H9 (cell line): ENCODE measurements around the gene MACROH2A1. TPM values are rescaled to one million over a fixed set of nuclear protein-coding genes. Genes with fewer than 3 reads are reported as not detected.
A peak's percentile ranks its signal among the peaks of the same experiment; 100 is the strongest.

Experiments used
- DNase-seq: peaks from one replicate; pipeline ENCODE4 v3.0.0-alpha.2; 2017
- H2AFZ ChIP-seq: one replicate; pipeline ENCODE4 v1.6.1; 2013; ENCODE audit warnings: mild to moderate bottlenecking, low read length, control low read depth, moderate library complexity
- H2AK5ac ChIP-seq: 2 replicates; pipeline ENCODE4 v1.6.1; 2013; ENCODE audit warnings: low read length, control low read depth, mixed read lengths; ENCODE audit not compliant: insufficient read length
- H2BK120ac ChIP-seq: one replicate; pipeline ENCODE4 v1.6.1; 2013; ENCODE audit warnings: low read depth, mild to moderate bottlenecking, low read length, control low read depth, inconsistent platforms; ENCODE audit not compliant: poor library complexity, severe bottlenecking
- H2BK12ac ChIP-seq: 2 replicates; pipeline ENCODE4 v1.6.1; 2013; ENCODE audit warnings: low read length, control low read depth, mixed read lengths, low read depth; ENCODE audit not compliant: insufficient read length
- H2BK15ac ChIP-seq: 2 replicates; pipeline ENCODE4 v1.6.1; 2013; ENCODE audit warnings: low read depth, low read length, control low read depth
- H2BK20ac ChIP-seq: one replicate; pipeline ENCODE4 v1.6.1; 2013; ENCODE audit warnings: low read depth, mild to moderate bottlenecking, low read length, control low read depth, inconsistent platforms; ENCODE audit not compliant: poor library complexity, severe bottlenecking
- H2BK5ac ChIP-seq: 2 replicates; pipeline ENCODE4 v1.6.1; 2013; ENCODE audit warnings: low read length, control low read depth, mixed read lengths; ENCODE audit not compliant: insufficient read length
- H3K14ac ChIP-seq: 2 replicates; pipeline ENCODE4 v1.6.1; 2013; ENCODE audit warnings: low read length, control low read depth; ENCODE audit not compliant: insufficient read depth
- H3K18ac ChIP-seq: 2 replicates; pipeline ENCODE4 v1.6.1; 2013; ENCODE audit warnings: low read depth, mild to moderate bottlenecking, mixed read lengths, low read length, control low read depth; ENCODE audit not compliant: insufficient read length
- H3K23ac ChIP-seq: 2 replicates; pipeline ENCODE4 v1.6.1; 2013; ENCODE audit warnings: low read length, control low read depth, mixed read lengths, low read depth; ENCODE audit not compliant: insufficient read length
- H3K23me2 ChIP-seq: 2 replicates; pipeline ENCODE4 v1.6.1; 2013; ENCODE audit warnings: low read depth, mild to moderate bottlenecking, mixed read lengths, low read length, control low read depth; ENCODE audit not compliant: insufficient read length, poor library complexity, severe bottlenecking
- H3K27ac ChIP-seq: 2 replicates; pipeline ENCODE4 v1.5.1; 2013; ENCODE audit warnings: low read length, control low read depth, mixed read lengths, low read depth; ENCODE audit not compliant: insufficient read length
- H3K27me3 ChIP-seq: 2 replicates; pipeline ENCODE4 v1.6.1; 2013; ENCODE audit warnings: low read length, control low read depth, inconsistent platforms; ENCODE audit not compliant: insufficient read depth
- H3K4ac ChIP-seq: 2 replicates; pipeline ENCODE4 v1.6.1; 2013; ENCODE audit warnings: low read depth, mild to moderate bottlenecking, control low read depth, inconsistent platforms, low read length, moderate library complexity
- H3K4me1 ChIP-seq: 2 replicates; pipeline ENCODE4 v1.6.1; 2013; ENCODE audit warnings: low read length, control low read depth, inconsistent platforms; ENCODE audit not compliant: insufficient read depth
- H3K4me2 ChIP-seq: 2 replicates; pipeline ENCODE4 v1.6.1; 2013; ENCODE audit warnings: low read length, control low read depth, mixed read lengths; ENCODE audit not compliant: insufficient read length, insufficient read depth
- H3K56ac ChIP-seq: 2 replicates; pipeline ENCODE4 v1.6.1; 2013; ENCODE audit warnings: low read depth, mild to moderate bottlenecking, mixed read lengths, low read length, control low read depth; ENCODE audit not compliant: insufficient read length
- H3K79me1 ChIP-seq: 2 replicates; pipeline ENCODE4 v1.6.1; 2013; ENCODE audit warnings: low read depth, mild to moderate bottlenecking, moderate library complexity, low read length, control low read depth, inconsistent platforms; ENCODE audit not compliant: insufficient read depth, poor library complexity, severe bottlenecking
- H3K79me2 ChIP-seq: 2 replicates; pipeline ENCODE4 v1.6.1; 2013; ENCODE audit warnings: low read length, control low read depth, inconsistent platforms; ENCODE audit not compliant: insufficient read depth
- H3K9ac ChIP-seq: 2 replicates; pipeline ENCODE4 v1.6.1; 2013; ENCODE audit warnings: low read length, control low read depth, mixed read lengths; ENCODE audit not compliant: insufficient read length; ENCODE audit errors: extremely low read depth
- H3K9me3 ChIP-seq: one replicate; pipeline ENCODE4 v1.6.1; 2013; ENCODE audit warnings: low read depth, low read length, inconsistent platforms; ENCODE audit not compliant: control insufficient read depth
- H3T11ph ChIP-seq: one replicate; pipeline ENCODE4 v1.6.1; 2013; ENCODE audit warnings: mild to moderate bottlenecking, low read length, control low read depth, inconsistent platforms
- H4K20me1 ChIP-seq: one replicate; pipeline ENCODE4 v1.6.1; 2013; ENCODE audit not compliant: control insufficient read depth, insufficient read length, insufficient read depth
- H4K5ac ChIP-seq: 2 replicates; pipeline ENCODE4 v1.6.1; 2013; ENCODE audit warnings: low read depth, mild to moderate bottlenecking, mixed read lengths, low read length, control low read depth; ENCODE audit not compliant: insufficient read length
- H4K8ac ChIP-seq: replicated peaks from 2 replicates; pipeline ENCODE4 v1.6.1; 2013; ENCODE audit warnings: low read length, control low read depth, mixed read lengths, low read depth; ENCODE audit not compliant: insufficient read length
- H4K91ac ChIP-seq: 2 replicates; pipeline ENCODE4 v1.6.1; 2013; ENCODE audit warnings: low read depth, mild to moderate bottlenecking, moderate library complexity, mixed read lengths, low read length, control low read depth; ENCODE audit not compliant: insufficient read length
- H3K27ac Mint-ChIP-seq, 3 experiments: 2 replicates in 2 of 3; 3 replicates in 1 of 3; pipeline ENCODE4 v1.8.0; 2020 to 2021; ENCODE audit warnings: mixed read lengths in 3 of 3, mild to moderate bottlenecking in 1 of 3, moderate library complexity in 1 of 3
- H3K27me3 Mint-ChIP-seq: 2 replicates; pipeline ENCODE4 v1.8.0; 2021; ENCODE audit warnings: low read depth, mild to moderate bottlenecking, moderate library complexity, mixed read lengths
- H3K36me3 Mint-ChIP-seq, 3 experiments: 2 replicates in 2 of 3; 3 replicates in 1 of 3; pipeline ENCODE4 v1.8.0; 2020 to 2021; ENCODE audit warnings: low read depth in 3 of 3, mixed read lengths in 3 of 3; ENCODE audit not compliant: insufficient read depth in 1 of 3
- H3K4me1 Mint-ChIP-seq, 2 experiments: 2 replicates each; pipeline ENCODE4 v1.8.0; 2020; ENCODE audit warnings: mixed read lengths in 2 of 2
- H3K4me3 Mint-ChIP-seq, 2 experiments: 2 replicates in 1 of 2; 3 replicates in 1 of 2; pipeline ENCODE4 v1.8.0; 2020 to 2021; ENCODE audit warnings: mild to moderate bottlenecking in 2 of 2, mixed read lengths in 2 of 2, moderate library complexity in 1 of 2
- H3K9me3 Mint-ChIP-seq, 2 experiments: 2 replicates in 1 of 2; 3 replicates in 1 of 2; pipeline ENCODE4 v1.8.0; 2020; ENCODE audit warnings: mild to moderate bottlenecking in 2 of 2, mixed read lengths in 2 of 2, moderate library complexity in 1 of 2
- CTCF ChIP-seq: fragments of 200-600 bp; sonication (generic); conservative IDR thresholded peaks from 3 replicates; pipeline ENCODE4 v1.8.0; 2021; ENCODE audit warnings: antibody characterized with exemption, mild to moderate bottlenecking
- WGBS: extraction: QIAGEN DNeasy Blood & Tissue Kit; methylation state at CpG from one replicate; pipeline ENCODE4 v1.1.7; 2013; ENCODE audit warnings: missing lambda C conversion rate, low lambda C conversion rate, mixed read lengths; ENCODE audit not compliant: insufficient read length; ENCODE audit errors: extremely low coverage; 5-methylcytosine and 5-hydroxymethylcytosine counted together
- total RNA-seq: library from RNA; stranded (reverse); gene quantifications from 2 replicates; pipeline ENCODE4 v1.2.1, GENCODE V29; 2021

Gene MACROH2A1
- total RNA-seq, 1 experiment from 2014 or later, result 111 TPM

- WGBS, result no CpG with 5 or more reads among the region's 11 CpGs
- no peak overlapping the region for H2BK15ac ChIP-seq
- H4K91ac ChIP-seq, result no peak overlapping the region
- no peak overlapping the region for H3K4me3 Mint-ChIP-seq
- no peaks in the 10 kb centered on the region for H3K27me3 ChIP-seq
- H3K36me3 Mint-ChIP-seq, result no peaks in the 10 kb centered on the region
- H3K23me2 ChIP-seq, result no peaks in the 10 kb centered on the region
- H3T11ph ChIP-seq, result no peak overlapping the region
- H3K27ac ChIP-seq, result no peak overlapping the region
- H3K4ac ChIP-seq, result no peak overlapping the region
- H4K5ac ChIP-seq, result no peak overlapping the region
- no peak overlapping the region for H3K4me2 ChIP-seq
- no peak overlapping the region for H3K27ac Mint-ChIP-seq
- TF ChIP-seq CTCF, result no peak
- no peaks in the 10 kb centered on the region for H3K9me3 Mint-ChIP-seq
- H3K4me1 Mint-ChIP-seq, result peaks cover 7 to 14% of the 10 kb centered on the region in 2 experiments; a peak in 3 of 4 replicates
- no peak overlapping the region for H3K18ac ChIP-seq
- no peaks in the 10 kb centered on the region for H3K4me1 ChIP-seq
- H3K9me3 ChIP-seq, result no peaks in the 10 kb centered on the region
- no peak overlapping the region for H3K56ac ChIP-seq
- H3K27me3 Mint-ChIP-seq, result peaks cover 32% of the 10 kb centered on the region
- H2BK120ac ChIP-seq, result no peak overlapping the region
- H2AK5ac ChIP-seq, result no peak overlapping the region
- no peak overlapping the region for H3K9ac ChIP-seq
- H3K79me1 ChIP-seq, result no peaks in the 10 kb centered on the region
- H3K14ac ChIP-seq, result no peak overlapping the region
- H2BK5ac ChIP-seq, result no peak overlapping the region
- no peak overlapping the region for H3K23ac ChIP-seq
- H3K79me2 ChIP-seq, result no peaks in the 10 kb centered on the region
- H2AFZ ChIP-seq, result no peak overlapping the region
- H2BK20ac ChIP-seq, result no peak overlapping the region
- no peak overlapping the region for H2BK12ac ChIP-seq
- no peaks in the 10 kb centered on the region for H4K20me1 ChIP-seq
- DNase-seq, result peak; percentile 12
- H4K8ac ChIP-seq, result no peak overlapping the region
Observed at GRCh38 chr5:135439231-135440205, 40.5 kb upstream of the MACROH2A1 start.
